CD4-positive, CD25-positive, alpha-beta regulatory T cell (primary cell): ENCODE measurements around the gene ZMIZ2. TPM values are rescaled to one million over a fixed set of nuclear protein-coding genes. Genes with fewer than 3 reads are reported as not detected.

Experiments
- ATAC-seq, 2 donors: fragments of 150-1000 bp; cut with Tn5 transposase; one replicate each; pipeline ENCODE4 v1.10.0; 2021; ENCODE audit warnings: low read depth in 2 of 2, moderate number of reproducible peaks in 2 of 2, moderate library complexity in 1 of 2
- DNase-seq, 3 donors: peaks; one replicate each; pipeline versions ENCODE4 v3.0.0 to v3.0.0-alpha.2; 2012 to 2022; ENCODE audit warnings: mixed read lengths in 1 of 3
- H3K27ac ChIP-seq: one replicate; pipeline ENCODE4 v1.7.0; 2013; ENCODE audit warnings: mild to moderate bottlenecking, low read length; ENCODE audit not compliant: insufficient read depth, poor library complexity, severe bottlenecking
- H3K27me3 ChIP-seq: one replicate; pipeline ENCODE4 v1.7.0; 2013; ENCODE audit warnings: low read length; ENCODE audit not compliant: control insufficient read depth, insufficient read depth
- H3K36me3 ChIP-seq: one replicate; pipeline ENCODE4 v1.7.0; 2013; ENCODE audit warnings: mild to moderate bottlenecking, low read length, moderate library complexity; ENCODE audit not compliant: control insufficient read depth, insufficient read depth
- H3K4me1 ChIP-seq: 2 replicates; pipeline ENCODE4 v1.7.0; 2013; ENCODE audit warnings: mild to moderate bottlenecking, low read length; ENCODE audit not compliant: insufficient read depth, control insufficient read depth, poor library complexity, severe bottlenecking
- H3K4me3 ChIP-seq: one replicate; pipeline ENCODE4 v1.7.0; 2013; ENCODE audit warnings: low read depth, mild to moderate bottlenecking, low read length, moderate library complexity
- H3K9me3 ChIP-seq, 2 experiments: 1 replicate in 1 of 2; 2 replicates in 1 of 2; pipeline ENCODE4 v1.7.0; 2013; ENCODE audit warnings: low read length in 2 of 2, mild to moderate bottlenecking in 1 of 2, moderate library complexity in 1 of 2; ENCODE audit not compliant: control insufficient read depth in 2 of 2
- H3K27ac Mint-ChIP-seq, 3 donors: one replicate each; pipeline ENCODE4 v1.8.0; 2020 to 2022; ENCODE audit warnings: mild to moderate bottlenecking in 3 of 3, mixed read lengths in 3 of 3, moderate library complexity in 2 of 3
- H3K27me3 Mint-ChIP-seq: one replicate; pipeline ENCODE4 v1.8.0; 2022; ENCODE audit warnings: mild to moderate bottlenecking, mixed read lengths
- H3K36me3 Mint-ChIP-seq: one replicate; pipeline ENCODE4 v1.8.0; 2020; ENCODE audit warnings: mixed read lengths
- H3K4me1 Mint-ChIP-seq, 4 donors: one replicate each; pipeline ENCODE4 v1.8.0; 2020 to 2022; ENCODE audit warnings: mixed read lengths in 4 of 4, mild to moderate bottlenecking in 1 of 4
- H3K4me3 Mint-ChIP-seq, 4 donors: one replicate each; pipeline ENCODE4 v1.8.0; 2020 to 2022; ENCODE audit warnings: mild to moderate bottlenecking in 4 of 4, mixed read lengths in 4 of 4, moderate library complexity in 3 of 4
- H3K9me3 Mint-ChIP-seq, 7 donors: one replicate each; pipeline ENCODE4 v1.8.0; 2020 to 2022; ENCODE audit warnings: mixed read lengths in 7 of 7, mild to moderate bottlenecking in 3 of 7, moderate library complexity in 2 of 7
- polyA plus RNA-seq, 4 donors: library from polyadenylated mRNA; unstranded; fragments of 300-500 nt; fragmentation: Illumina TruSeq; gene quantifications; one replicate each; pipeline ENCODE4 v1.2.3, GENCODE V29; 2021
- total RNA-seq: library from RNA; stranded (reverse); gene quantifications from one replicate; pipeline ENCODE4 v1.2.3, GENCODE V29; 2022

The ZMIZ2 gene
- total and polyA plus RNA-seq, 5 donors from 2014 or later = 2.9 to 110 (median 4.6) TPM

GRCh38 chr7:44766416-44766801 lies 17.8 kb downstream of the ZMIZ2 start:
- Histone ChIP-seq H3K4me1 (peaks cover 34% of the 10 kb centered on the region), H3K27me3 (no peaks in the 10 kb centered on the region), H3K36me3 (peaks cover 59% of the 10 kb centered on the region), H3K9me3 (no peaks in the 10 kb centered on the region), H3K27ac (no peak overlapping the region), H3K4me3 (no peak overlapping the region)
- H3K4me3 Mint-ChIP-seq = peak overlapping the region in 1 of 4 donors; percentile 63
- peaks cover 31% of the 10 kb centered on the region for H3K36me3 Mint-ChIP-seq
- no peak for ATAC-seq
- DNase-seq = no peak
- peak overlapping the region in 2 of 3 donors; percentile 43 to 46 for H3K27ac Mint-ChIP-seq
- no peaks in the 10 kb centered on the region for H3K9me3 Mint-ChIP-seq
- H3K4me1 Mint-ChIP-seq = peaks cover 0 to 43% (median 23%) of the 10 kb centered on the region in 4 donors
- H3K27me3 Mint-ChIP-seq = no peaks in the 10 kb centered on the region

DNA sequence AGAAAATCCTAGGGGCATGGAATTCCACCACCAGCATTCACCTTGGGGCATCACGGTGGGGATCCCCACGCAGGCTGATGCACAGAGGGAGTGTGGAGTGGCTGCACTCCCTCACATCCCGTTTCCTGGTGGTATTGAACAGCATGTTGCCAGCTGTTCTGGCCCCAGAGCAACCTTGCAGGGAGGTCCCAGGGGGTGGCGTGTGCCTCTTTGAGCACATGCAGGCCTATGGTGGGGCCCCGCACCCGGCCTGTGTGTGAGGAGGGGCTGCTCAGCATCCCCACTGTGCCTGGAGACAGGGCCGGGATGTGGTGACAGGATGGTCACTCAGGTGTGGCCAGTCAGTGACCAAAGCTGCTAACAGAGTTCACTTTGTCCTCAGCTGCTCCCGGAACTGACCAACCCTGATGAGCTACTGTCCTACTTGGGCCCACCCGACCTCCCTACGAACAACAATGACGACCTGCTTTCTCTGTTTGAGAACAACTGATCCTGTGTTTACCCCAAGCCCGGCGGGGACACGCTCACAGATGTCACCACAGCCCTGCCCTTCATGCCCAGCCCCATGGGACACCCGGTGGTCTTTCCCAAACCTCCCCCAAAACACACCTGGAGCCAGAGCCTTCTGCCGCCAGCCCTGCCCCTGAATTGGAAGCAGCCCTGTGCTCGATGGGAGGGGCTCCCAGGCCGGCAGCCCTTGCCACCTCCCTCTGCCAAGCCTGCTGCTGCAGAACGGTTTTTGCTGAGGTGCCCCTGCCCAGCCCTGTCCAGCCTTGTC lies 18.7 kb downstream of the ZMIZ2 start:
- H3K9me3 ChIP-seq = no peaks in the 10 kb centered on the region
- H3K27me3 ChIP-seq = no peaks in the 10 kb centered on the region
- Mint-ChIP-seq H3K9me3 (no peaks in the 10 kb centered on the region), H3K27ac (peak overlapping the region; percentile 12 to 90 (median 86)), H3K36me3 (peaks cover 24% of the 10 kb centered on the region), H3K4me3 (peak overlapping the region in 1 of 4 donors; percentile 79), H3K4me1 (peaks cover 0 to 46% (median 24%) of the 10 kb centered on the region in 4 donors), H3K27me3 (no peaks in the 10 kb centered on the region)
- no peak for DNase-seq
- H3K36me3 ChIP-seq = peaks cover 54% of the 10 kb centered on the region
- H3K27ac ChIP-seq = peak overlapping the region; percentile 61
- peaks cover 34% of the 10 kb centered on the region for H3K4me1 ChIP-seq
- no peak for ATAC-seq
- H3K4me3 ChIP-seq = no peak overlapping the region

DNA sequence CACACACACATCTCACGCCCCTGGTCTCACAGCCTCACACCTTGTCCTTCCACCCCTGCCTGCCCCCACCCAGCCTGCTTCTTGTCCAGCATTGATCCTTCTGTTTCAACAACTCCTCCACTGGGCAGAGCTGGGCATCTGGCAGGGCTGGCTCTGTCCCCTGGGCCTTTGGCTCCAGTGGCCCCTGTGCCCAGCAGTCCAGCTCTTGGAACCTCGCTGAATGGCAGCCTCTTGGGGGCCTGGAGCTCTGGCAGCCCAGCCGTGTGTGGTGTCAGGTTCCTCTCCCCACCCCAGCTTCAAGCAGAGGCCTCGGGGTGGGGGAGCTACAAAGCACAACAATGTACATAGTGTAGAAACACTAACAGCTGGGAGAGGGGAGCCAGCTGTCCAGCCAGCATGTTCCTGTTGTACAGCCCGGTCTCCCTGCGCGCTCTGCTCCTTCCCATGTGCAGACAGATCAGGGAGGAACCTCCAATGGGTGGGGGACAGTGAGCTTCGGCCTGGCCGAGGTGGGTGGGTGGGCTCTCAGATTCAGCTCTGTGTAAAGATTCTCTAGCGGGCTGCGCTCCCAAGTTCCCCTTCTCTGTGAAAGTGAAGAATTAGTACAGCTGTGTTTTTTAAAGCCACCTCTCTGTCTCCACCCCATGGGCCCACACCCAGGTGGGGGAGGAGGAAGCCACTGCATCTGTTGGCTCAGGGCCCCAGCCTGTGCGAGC lies 19.4 kb downstream of the ZMIZ2 start:
- Mint-ChIP-seq H3K36me3 (peaks cover 21% of the 10 kb centered on the region), H3K9me3 (no peaks in the 10 kb centered on the region), H3K27me3 (no peaks in the 10 kb centered on the region), H3K4me3 (peak overlapping the region; percentile 30 to 79 (median 54)), H3K4me1 (peaks cover 0 to 46% (median 24%) of the 10 kb centered on the region in 4 donors), H3K27ac (peak overlapping the region; percentile 35 to 90 (median 86))
- H3K4me3 ChIP-seq = peak overlapping the region; percentile 32
- H3K27ac ChIP-seq = peak overlapping the region; percentile 61
- H3K4me1 ChIP-seq = peaks cover 34% of the 10 kb centered on the region
- H3K27me3 ChIP-seq = no peaks in the 10 kb centered on the region
- peak; percentile 11 to 88 (median 49) for DNase-seq
- peak; percentile 78 to 90 for ATAC-seq
- no peaks in the 10 kb centered on the region for H3K9me3 ChIP-seq
- H3K36me3 ChIP-seq = peaks cover 47% of the 10 kb centered on the region

- Mint-ChIP-seq H3K36me3 (peaks cover 15% of the 10 kb centered on the region), H3K27ac (peak overlapping the region; percentile 90 to 98 (median 92)), H3K4me3 (peak overlapping the region; percentile 33 to 76 (median 63)), H3K27me3 (no peaks in the 10 kb centered on the region), H3K9me3 (no peaks in the 10 kb centered on the region), H3K4me1 (peaks cover 0 to 46% (median 24%) of the 10 kb centered on the region in 4 donors)
- no peaks in the 10 kb centered on the region for H3K27me3 ChIP-seq
- H3K4me3 ChIP-seq = no peak overlapping the region
- DNase-seq (no peak), ATAC-seq (no peak)
- H3K4me1 ChIP-seq = peaks cover 34% of the 10 kb centered on the region
- H3K9me3 ChIP-seq = no peaks in the 10 kb centered on the region
- H3K27ac ChIP-seq = peak overlapping the region; percentile 61
- peaks cover 39% of the 10 kb centered on the region for H3K36me3 ChIP-seq
Measured at GRCh38 chr7:44768628-44769371, 20.2 kb downstream of the ZMIZ2 start.

- Mint-ChIP-seq H3K36me3 (peaks cover 12% of the 10 kb centered on the region), H3K4me3 (peak overlapping the region in 2 of 4 donors; percentile 57 to 64), H3K27me3 (no peaks in the 10 kb centered on the region), H3K4me1 (peaks cover 0 to 46% (median 24%) of the 10 kb centered on the region in 4 donors), H3K9me3 (no peaks in the 10 kb centered on the region), H3K27ac (peak overlapping the region; percentile 90 to 98 (median 92))
- DNase-seq (no peak), ATAC-seq (no peak)
- Histone ChIP-seq H3K27ac (peak overlapping the region; percentile 61), H3K4me3 (no peak overlapping the region), H3K36me3 (peaks cover 34% of the 10 kb centered on the region), H3K4me1 (peaks cover 34% of the 10 kb centered on the region), H3K9me3 (no peaks in the 10 kb centered on the region), H3K27me3 (no peaks in the 10 kb centered on the region)
Measured at GRCh38 chr7:44769376-44769775, 20.7 kb downstream of the ZMIZ2 start.

DNA sequence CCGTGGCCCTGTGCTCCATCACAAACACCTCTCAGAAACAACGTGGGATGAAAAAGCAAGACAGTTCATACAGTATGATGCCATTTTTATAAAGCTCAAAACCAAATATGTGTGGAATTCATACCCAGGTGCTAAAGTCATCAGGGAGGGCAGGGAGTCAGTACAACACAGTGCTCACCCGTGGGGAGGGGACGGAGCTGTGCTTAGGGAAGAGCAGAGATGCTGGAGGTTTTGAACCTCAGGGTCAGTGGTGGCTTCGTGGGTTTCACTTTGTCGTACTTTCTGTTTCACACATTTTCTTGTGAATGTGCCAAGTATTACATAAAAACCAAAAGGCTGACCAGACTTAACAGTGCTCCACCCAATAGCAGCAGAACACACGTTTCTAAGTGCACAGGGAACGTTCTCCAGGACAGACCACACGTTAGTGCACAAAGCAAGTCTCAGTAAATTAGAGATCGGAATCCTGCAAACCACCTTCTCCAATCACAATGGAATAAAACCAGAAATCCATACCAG lies 21.2 kb downstream of the ZMIZ2 start:
- H3K27ac ChIP-seq = peak overlapping the region; percentile 61
- peak overlapping the region; percentile 90 to 98 (median 92) for H3K27ac Mint-ChIP-seq
- peak overlapping the region; percentile 39 for H3K4me3 ChIP-seq
- ATAC-seq = no peak
- H3K27me3 Mint-ChIP-seq = no peaks in the 10 kb centered on the region
- H3K27me3 ChIP-seq = no peaks in the 10 kb centered on the region
- H3K4me3 Mint-ChIP-seq = peak overlapping the region in 3 of 4 donors; percentile 35 to 64 (median 57)
- no peaks in the 10 kb centered on the region for H3K9me3 Mint-ChIP-seq
- H3K4me1 Mint-ChIP-seq = peaks cover 0 to 46% (median 24%) of the 10 kb centered on the region in 4 donors
- DNase-seq = peak in 1 of 3 donors; percentile 69
- no peaks in the 10 kb centered on the region for H3K9me3 ChIP-seq
- peaks cover 34% of the 10 kb centered on the region for H3K4me1 ChIP-seq
- H3K36me3 ChIP-seq = peaks cover 29% of the 10 kb centered on the region
- H3K36me3 Mint-ChIP-seq = peaks cover 12% of the 10 kb centered on the region

DNA sequence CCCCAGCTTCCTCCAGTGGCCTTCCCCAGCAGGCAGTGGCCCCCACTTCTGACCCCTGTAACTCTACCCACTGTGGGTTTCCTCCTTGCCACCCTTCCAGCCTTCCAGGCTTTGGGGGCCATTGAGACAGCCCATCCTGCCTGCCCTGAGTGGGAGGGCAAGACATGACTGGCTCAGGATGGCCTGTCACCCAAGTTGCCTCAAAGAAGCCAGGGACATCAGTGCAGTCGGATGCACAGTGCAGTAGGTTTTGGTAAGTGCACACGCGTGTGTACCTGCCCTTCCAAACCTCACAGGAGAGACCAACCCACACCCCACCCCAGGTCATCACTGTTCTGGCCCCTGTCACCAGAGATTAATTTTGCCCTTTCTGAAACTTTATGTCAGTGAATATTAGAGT lies 22.7 kb downstream of the ZMIZ2 start:
- H3K27ac ChIP-seq = no peak overlapping the region
- Mint-ChIP-seq H3K27ac (peak overlapping the region in 2 of 3 donors; percentile 76 to 92), H3K27me3 (no peaks in the 10 kb centered on the region), H3K4me3 (no peak overlapping the region), H3K36me3 (peaks cover 7% of the 10 kb centered on the region), H3K4me1 (peaks cover 0 to 46% (median 24%) of the 10 kb centered on the region in 4 donors), H3K9me3 (no peaks in the 10 kb centered on the region)
- peaks cover 34% of the 10 kb centered on the region for H3K4me1 ChIP-seq
- DNase-seq (no peak), ATAC-seq (no peak)
- H3K27me3 ChIP-seq = no peaks in the 10 kb centered on the region
- peaks cover 15% of the 10 kb centered on the region for H3K36me3 ChIP-seq
- H3K9me3 ChIP-seq = no peaks in the 10 kb centered on the region
- H3K4me3 ChIP-seq = no peak overlapping the region
